ENCODE data around the gene GPC3.
"Not testable (repeated sequence)": the region's sequence is repeated elsewhere in the genome, so short reads cannot be mapped to it uniquely, and the experiment has no call there.

Gene GPC3

GRCh38 chrX:133640161-133641015 is 345.0 kb downstream of the GPC3 start:
- no peak for DNase-seq

- DNase-seq, result no peak
Observed at GRCh38 chrX:133639726-133640125, 345.7 kb downstream of the GPC3 start.

- DNase-seq, result no peak
Observed at GRCh38 chrX:133638285-133638684, 347.1 kb downstream of the GPC3 start.

- no peak for DNase-seq
Observed at GRCh38 chrX:133637765-133638164, 347.6 kb downstream of the GPC3 start.

- no peak for DNase-seq
Observed at GRCh38 chrX:133636009-133636408, 349.4 kb downstream of the GPC3 start.

GRCh38 chrX:133634416-133634815 is 351.0 kb downstream of the GPC3 start:
- DNase-seq, result no peak

- no peak for DNase-seq
Observed at GRCh38 chrX:133633950-133634349, 351.4 kb downstream of the GPC3 start.

GRCh38 chrX:133633162-133633561 is 352.2 kb downstream of the GPC3 start:
- DNase-seq, result no peak

- no peak for DNase-seq
Observed at GRCh38 chrX:133630362-133630761, 355.0 kb downstream of the GPC3 start.

GRCh38 chrX:133627673-133628072 is 357.7 kb downstream of the GPC3 start:
- no peak for DNase-seq

GRCh38 chrX:133621384-133621783 is 364.0 kb downstream of the GPC3 start:
- DNase-seq, result not testable (repeated sequence)

- no peak for DNase-seq
Observed at GRCh38 chrX:133611676-133612075, 373.7 kb downstream of the GPC3 start.

- no peak for DNase-seq
Observed at GRCh38 chrX:133610056-133610455, 375.3 kb downstream of the GPC3 start.

GRCh38 chrX:133609166-133609565 is 376.2 kb downstream of the GPC3 start:
- no peak for DNase-seq

- DNase-seq, result no peak
Observed at GRCh38 chrX:133608406-133608805, 377.0 kb downstream of the GPC3 start.

GRCh38 chrX:133607419-133608348 is 377.7 kb downstream of the GPC3 start:
- no peak for DNase-seq

GRCh38 chrX:133606990-133607389 is 378.4 kb downstream of the GPC3 start:
- DNase-seq, result no peak

- DNase-seq, result no peak
Observed at GRCh38 chrX:133604801-133605200, 380.6 kb downstream of the GPC3 start.

- DNase-seq, result no peak
Observed at GRCh38 chrX:133602881-133603280, 382.5 kb downstream of the GPC3 start.

GRCh38 chrX:133601116-133601515 is 384.3 kb downstream of the GPC3 start:
- DNase-seq, result no peak

- no peak for DNase-seq
Observed at GRCh38 chrX:133600536-133600935, 384.9 kb downstream of the GPC3 start.

- DNase-seq, result no peak
Observed at GRCh38 chrX:133598601-133599335, 386.6 kb downstream of the GPC3 start.

GRCh38 chrX:133594156-133594555 is 391.2 kb downstream of the GPC3 start:
- no peak for DNase-seq

All from NCI-H2171 (cell line).